ENCODE data around the gene PDIA2.
"Not testable (repeated sequence)": the region's sequence is repeated elsewhere in the genome, so short reads cannot be mapped to it uniquely, and the experiment has no call there.

The PDIA2 gene

DNA sequence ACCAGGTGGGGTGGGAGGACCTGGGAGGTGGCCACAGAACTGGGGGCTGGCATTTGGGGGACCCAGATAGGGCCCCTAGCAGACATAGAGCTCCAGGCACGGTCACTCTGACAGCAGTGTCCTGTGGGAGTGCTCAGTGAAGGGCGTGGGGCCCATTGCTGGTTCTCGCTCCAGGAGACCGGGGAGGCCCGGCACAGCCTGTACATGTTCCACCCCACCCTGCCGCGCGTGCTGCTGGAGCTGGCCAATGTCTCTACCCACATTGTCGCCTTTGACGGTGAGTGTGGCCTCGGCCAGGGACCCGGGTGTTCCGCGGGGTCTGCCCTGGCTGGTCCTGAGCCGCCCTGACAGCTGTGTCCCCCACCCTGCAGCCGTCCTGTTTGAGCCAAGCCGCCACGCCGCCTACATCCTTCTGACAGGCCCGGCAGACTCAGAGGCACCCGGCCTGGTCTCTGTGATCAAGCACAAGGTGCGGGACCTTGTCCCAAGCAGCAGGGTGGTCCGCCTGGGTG, 18.5 kb upstream of the PDIA2 start:
- no peak for DNase-seq

DNA sequence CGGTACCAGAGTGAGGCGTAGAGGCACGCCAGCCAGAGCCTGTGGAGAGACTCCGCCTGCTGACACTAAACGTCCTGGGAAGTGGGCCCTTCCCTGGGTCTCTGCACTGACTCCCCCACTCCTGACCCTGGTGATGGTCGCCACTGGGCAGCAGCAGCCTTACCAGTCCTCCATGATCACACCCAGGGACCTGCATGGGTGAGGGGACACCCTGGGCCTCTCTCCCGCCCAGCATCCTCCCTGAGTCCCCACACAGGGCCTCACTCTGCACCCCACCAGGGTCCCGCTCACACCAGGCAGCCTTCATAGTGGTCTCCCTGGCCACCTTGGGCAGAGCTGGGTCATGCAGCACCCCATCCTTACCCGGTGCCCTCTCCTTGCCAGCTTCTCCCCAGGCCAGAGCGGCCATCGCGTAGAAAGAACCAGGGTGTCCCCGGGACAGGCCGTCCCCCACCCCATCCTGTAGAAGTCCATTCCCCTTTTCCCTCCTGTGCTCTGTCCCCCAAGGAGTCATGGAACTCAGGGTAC, 17.9 kb upstream of the PDIA2 start:
- DNase-seq: no peak

DNA sequence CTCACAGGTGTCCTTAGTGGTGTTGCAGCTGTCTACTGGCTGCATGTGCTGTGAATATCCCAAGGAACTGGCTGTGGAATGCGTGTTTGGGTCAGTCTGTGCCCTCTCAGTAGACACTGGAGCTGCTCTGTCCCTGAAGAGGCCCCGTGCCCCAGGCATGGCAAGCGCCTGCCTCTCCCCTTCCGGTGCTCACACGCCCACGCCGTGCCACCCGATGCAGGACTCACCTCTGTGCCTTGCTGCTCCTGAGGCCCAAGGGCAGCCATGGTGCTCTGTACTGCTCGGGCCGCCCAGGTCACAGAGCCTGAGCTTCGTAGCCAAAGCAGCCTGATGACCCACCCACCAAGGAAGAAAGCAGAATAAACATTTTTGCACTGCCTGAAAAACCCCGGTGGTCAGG, 17.3 kb upstream of the PDIA2 start:
- no peak for DNase-seq

DNA sequence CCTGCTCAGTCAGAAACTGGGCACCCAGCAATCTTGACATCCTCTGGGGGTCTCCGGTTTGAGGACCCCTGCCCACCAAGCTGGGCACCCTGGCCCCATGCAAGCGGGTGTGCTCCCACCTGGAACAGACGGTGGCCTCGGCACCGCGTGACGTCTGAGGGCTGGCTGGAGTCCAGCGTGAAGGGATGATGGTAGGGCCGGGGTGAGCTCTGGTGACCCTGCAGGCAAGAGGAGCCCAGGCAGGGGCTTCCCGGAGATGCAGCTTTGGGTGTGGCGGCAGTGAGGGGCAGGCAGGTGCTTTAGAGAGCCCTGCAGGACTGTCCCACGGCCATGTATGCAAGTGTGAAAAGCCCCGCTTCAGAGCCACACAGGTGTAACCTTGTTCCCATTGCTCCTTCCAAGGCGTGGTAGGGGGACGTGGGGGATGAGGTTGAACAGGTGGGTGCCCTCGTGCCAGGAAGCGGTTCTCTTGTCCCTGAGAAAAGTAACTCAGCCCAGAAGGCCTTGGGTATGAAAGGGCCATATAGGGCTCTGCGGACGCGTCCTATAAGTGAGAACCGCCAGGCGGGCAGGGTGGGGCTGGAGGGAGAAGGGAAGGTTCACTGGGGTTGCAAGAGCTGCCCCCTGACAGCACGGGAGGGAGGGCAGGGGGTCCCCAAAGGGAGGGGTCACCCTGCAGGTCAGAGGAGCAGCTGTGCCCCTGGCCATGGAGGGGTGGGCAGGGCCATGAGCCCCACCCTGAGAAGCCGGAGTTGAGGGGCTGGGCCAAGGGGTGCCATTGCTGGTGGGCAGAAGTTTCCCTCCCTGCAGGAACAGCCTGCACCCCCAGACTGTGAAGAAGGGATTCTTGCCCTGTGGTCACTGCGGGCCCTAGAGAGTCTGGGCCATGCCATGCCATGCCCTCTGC, 16.5 kb upstream of the PDIA2 start:
- DNase-seq: no peak

DNA sequence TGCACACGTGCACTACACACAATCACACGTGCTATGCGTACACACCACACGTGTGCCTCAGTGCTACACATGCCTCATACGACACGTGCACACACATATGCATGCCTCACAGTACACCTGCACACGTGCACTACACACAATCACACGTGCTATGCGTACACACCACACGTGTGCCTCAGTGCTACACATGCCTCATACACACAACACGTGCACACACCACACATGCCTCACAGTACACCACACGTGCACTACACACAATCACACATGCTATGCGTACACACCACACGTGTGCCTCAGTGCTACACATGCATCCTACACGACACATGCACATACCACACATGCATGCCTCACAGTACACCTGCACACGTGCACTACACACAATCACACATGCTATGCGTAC, 15.4 kb upstream of the PDIA2 start:
- not testable (repeated sequence) for DNase-seq

DNA sequence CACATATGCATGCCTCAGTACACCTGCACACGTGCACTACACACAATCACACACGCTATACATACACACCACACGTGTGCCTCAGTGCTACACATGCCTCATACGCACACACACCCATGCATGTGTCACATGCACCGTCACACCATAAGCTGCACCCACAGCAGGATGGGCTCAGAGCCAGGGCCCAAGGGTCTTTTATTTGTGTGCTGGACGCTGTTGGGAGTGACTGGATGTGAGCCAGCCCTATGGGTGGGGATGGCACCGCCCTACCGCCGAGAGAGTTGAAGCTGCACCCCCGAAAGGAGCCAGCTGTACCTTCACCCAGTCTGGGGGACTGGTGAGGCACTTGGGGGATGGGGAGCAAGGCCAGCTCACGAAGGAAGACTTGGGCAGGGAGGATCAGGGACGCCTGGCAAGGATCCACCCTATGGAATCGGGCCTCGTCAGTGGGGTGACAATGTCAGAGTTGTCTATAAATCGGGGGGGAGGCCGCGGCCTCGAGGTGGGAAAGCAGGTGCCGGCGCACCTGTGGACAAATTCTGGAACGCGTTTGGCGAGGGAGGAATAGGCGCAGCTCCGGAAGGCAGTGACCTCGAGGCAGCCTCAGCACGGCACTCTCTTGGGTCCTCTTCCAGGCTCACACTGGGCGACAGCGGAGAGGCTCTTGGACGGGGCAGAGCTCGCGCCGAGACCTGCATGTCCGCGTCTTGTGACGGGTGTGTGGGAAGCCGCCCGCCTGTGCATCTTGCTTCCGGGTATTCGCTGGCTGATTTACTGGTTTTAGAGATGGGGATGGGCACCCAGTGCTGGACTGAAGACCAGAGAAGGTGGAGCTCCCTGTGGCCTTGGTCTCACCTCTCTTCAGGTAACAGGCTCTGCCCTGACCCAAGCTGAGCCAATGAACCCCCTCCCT, 14.6 kb upstream of the PDIA2 start:
- DNase-seq: no peak

DNA sequence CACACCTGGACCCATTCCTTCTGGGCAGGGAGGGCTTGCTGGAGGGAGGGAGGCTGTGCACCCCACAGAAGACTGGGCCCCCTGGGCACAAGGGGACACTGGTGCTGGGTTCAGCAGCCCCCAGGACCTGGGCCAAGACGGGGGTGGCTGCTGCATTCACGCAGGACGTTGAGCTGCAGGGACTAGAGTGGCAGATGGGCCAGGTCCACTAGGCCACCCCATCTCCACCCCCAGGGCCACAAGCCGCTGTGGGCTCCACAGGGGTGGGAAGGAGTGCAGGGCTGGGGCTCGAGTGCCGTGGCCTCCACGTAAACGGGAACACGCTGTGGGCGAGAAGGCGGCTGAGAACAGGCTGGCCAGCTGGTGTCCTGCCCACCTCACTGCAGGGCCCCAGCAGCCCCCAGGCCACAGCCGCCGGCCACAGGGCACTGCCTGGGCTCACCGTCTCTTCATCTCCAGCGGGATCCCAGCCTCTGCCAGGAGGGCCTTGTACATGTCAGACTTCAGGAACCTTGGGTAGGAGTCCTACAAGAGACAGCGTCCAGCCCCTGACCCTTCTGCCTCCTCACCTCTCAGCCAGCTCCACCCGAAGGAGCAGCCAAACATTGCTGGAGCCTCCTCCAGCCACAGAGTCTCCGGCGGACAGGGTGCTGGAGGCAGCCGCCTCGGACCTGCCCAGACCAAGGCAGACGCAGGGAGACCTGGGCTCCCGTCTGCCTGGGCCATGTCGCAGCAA, 13.7 kb upstream of the PDIA2 start:
- no peak for DNase-seq

DNA sequence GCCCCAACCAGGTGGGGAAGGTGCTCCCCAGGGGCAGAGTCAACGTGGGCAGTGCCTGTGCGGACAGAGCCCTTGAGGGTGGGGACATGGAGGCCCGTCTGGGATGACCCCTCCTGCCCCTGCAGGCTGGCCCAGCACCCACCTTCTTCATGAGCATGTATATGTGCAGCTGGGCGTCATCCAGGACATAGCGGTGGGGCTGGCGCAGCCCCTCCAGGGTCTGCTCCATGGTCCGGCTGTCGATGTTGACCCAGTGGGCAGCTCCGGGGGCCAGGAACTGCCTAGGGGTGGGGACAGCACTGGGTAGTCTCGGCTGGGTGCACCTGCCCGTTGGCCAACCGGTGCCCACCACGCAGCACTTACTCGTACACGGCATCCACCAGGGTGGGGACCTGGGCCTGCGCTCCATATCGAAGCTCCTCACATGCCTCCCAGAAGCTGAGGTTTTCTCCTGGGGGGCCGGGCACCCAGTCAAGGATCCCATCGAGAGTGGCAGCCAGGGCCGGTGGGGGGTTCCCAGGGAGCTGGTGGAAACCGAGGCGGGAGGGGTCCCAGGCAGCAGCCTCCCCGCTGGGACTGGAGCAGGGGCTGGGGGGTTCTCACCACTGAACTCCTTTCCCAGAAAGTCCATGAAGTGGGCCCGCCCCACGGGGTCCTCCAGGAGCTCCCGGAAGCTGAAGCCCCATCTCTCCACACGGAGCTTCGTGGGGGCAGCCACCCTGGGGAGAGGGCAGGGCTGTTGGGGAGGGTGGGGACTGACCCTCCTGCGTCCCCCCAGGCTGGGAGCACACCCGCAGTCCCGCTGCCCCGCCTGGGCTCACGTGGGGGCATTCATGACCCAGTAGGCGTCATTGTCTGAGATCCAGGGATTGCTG, 12.3 kb upstream of the PDIA2 start:
- DNase-seq: no peak

DNA sequence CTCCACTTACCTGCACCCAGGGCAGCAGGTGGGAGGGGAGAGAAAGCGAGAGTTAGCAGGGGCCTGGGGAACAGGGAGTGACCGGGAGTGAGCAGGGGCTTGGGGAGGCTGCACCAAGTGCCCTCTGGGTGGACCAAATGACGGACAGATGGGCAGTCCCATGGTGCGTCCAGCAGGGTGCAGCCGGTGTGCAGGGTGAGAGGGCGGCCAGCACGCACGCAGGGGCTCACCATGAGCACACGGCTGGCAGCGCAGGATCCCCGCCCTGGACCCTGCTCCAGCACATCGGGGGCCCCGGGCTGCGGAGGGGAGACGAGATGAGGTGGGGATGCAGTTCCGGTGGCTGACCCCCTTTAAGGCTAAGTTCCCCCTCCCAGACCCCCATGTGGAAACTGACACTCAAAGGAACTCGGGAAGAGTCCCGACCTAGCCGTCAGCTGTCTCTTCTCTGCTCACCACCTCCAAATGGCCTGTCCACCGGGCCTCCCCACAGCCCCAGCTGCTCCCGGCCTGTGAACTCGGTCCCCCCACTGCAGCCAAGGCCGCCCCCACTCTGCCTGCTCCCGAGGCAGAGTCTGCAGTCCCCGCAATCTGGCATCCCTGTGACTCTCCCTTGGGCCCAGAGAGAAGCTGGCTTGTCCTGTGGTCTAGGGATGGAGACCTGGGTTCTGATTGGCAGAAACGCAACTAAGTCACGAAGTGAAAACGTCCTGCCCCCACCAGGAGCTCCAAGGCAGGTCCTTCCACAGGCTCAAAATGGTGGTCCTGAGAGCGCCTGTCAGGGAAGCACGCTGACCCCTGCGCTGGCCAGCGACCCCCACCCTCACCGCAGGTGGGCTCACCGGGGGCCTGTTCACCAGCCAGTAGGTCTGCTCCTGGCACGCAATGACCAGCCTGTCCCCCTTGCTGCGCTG, 10.1 kb upstream of the PDIA2 start:
- DNase-seq: no peak

DNA sequence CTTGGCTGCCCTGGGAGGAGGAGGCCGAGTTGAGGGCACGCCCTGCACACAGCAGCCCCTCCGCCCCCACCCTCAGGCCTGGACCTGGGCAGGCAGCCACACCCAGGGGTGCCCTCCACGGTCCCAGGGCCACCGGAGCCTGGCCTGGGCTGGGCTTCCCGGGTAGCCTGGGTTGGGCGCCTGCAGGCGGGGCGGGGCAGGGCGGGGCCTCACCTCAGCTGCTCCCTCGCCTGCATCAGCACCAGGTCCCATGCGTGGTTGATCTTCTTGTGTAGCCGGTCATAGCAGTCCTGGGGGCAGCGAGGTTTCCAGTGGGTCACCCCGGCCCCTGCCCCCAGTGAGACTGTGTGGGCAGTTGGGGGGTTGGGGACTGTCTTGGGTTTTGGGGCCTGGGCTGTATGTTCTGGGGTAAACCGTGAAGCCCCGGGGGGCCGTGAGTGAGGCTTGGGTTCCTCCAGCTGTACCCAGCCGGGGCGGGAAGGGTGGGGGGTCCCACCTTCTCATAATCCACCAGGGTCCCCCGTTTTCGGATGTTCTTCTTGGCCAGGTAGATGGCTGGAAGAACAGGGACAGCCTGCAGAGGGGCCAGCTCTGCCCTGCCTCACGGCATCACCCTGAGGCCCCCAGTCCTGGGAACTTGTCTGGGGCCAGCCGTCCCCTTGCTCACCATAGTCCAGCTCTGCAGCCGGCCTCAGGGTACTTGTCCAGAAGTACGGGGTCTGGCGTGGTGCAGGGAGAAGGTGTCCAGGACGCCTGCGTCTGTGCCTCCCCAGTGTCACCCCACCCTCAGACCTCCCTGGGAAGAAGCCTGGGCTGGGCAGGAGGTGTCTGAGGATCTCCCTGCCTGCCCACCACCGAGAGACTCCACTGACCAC, 9.2 kb upstream of the PDIA2 start:
- DNase-seq: no peak

DNA sequence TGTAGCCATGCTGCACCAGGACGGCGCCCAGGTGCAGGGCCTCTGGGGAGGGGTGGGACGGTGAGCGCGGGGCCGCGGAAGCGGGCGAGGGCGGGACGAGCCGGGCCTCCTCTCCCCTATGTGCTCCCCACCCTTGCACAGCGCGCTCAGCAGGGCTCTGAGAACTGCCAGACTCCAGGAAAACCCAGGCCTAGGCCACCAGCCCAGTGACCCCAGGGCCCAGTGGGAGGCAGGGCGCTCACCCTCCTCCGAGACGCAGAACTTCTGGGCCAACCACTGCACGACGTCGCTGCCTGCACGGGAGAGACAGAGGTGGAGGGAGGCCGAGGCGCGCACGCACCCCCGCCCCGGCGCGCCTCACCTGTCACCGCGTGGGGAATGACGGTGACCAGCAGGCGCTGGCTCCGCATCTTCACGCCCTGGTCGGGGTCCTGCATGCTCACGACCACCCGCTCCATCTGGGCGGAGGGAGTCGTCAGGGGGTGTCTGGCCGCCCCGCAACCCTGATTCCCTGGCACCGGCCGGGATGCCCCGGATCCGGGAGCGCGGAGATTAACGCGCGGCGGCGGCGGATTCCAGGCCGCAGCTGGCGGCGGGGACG, 7.8 kb upstream of the PDIA2 start:
- DNase-seq: no peak

DNA sequence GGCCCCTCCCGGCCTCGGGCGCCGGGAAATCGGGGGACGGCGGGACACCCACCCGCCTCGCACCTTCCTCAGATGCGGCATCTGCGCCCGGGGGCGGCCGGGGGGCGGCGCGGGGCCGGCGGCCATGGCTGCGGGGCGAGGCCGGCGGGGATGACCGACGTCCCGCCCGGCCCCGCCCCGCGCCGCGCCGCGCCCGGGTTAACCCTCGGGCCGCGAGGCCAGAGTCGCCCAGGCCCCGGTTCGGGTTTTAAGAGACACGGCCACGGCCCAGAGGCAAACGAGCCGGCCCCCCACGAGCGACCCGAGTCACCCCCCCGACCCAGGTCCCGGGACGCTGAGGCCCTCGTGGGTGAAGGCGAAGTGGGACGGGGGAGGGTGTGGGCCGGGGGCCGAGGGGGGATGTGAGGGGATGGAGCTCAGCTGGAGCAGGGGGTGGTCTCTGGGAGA, 7.2 kb upstream of the PDIA2 start, which contains the start of gene RGS11:
Gene RGS11, minus strand, starts transcription at position 159 of the 447 bp plus-strand sequence. Its CDS starts 33 bp downstream, at position 126.
- DNase-seq: no peak

DNA sequence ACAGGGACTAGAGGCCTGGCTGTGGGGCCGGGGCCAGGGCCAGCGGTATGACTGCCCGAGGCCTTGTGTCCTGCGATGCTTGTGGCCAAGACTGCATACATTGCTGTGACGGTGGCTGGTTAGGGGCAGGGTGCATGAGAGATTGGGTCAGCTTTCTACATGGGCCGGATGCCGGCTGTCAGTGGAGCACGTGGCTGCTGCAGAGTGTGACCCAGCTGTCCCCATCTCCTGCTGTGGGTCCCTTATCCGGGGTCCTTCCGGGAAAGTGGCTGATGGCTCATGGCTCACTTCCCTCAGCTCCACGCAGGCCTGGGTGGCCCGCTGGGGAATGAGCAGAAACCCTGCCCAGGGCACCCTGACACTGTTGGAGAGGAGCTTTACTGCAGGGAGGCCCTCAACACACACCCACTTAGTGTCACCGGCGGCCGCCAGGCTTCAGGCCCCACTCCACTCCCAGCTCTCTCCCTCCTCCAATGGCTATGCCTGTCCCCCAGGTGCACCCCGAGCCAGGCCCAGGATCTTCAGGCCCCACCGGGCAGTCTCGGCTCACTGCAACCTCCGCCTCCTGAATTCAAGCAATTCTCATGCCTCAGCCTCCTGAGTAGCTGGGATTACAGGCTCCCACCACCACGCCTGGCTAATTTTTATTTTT, 6.4 kb upstream of the PDIA2 start:
- no peak for DNase-seq

DNA sequence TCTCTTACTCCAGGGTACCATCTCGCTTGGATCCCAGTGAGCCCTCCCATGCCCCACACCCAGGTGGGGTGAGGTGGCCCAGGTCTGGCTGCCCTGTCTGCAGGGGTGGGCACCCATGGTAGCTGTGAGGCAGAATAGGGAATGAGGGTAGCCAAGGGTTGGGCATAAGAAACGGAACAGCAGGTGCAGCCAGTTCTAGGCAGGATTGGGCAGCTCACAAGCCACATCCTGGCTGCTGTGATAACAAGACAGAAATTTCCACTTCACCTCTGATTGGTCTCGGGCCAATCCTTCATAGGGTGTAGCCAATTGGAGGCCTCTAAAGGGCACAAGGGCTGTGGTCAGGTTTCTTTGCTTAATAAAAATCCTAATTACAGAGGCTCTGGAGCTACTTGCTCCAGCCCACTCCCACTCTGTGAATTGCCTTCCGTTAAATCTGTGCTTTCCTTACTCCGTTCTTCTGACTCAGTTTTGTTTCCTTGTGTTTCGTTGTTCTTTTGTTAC, 4.0 kb upstream of the PDIA2 start:
- DNase-seq: no peak

DNA sequence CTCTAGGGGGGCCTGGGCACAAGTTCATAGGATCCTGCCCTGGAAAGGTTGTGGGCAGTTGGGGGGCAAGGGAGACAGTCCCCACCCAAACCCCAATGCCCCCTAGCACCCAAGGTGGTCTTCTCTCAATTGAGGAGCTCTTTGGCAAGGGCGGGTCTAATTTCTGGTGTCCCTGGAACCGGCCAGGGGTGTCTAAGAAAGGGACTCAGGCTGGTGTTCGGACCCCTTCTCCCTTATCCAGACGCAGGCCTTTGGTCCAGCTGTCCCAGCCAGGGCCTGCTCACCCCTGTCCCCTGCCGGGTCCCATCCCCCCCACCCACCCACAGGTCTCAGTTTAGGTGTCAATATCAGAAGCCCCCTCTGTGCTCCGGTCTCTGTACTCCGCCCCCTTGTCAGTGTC, 3.4 kb upstream of the PDIA2 start:
- no peak for DNase-seq

DNA sequence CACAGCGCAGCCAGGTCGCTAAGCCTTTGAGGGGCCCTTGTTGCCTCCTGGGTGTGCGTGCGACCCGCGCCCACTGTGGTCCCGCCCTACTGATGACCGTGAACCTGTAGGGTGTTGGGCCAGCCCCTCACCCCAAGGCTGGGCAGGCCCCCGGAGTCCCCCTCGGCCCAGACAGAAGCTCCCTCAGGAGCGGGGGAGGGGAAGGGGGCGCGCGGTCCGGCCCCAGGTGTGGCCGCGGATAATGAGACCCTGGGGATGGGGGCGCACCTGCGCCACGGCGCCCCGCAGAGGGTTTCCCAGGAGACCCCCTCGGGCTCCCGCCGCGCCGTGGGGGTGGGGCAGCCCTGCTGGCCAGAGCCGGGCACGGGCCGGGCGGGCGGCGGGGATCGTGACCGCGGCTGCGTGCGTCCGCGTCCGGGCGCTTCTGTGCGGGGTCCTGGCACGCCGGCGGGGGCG, 2.9 kb upstream of the PDIA2 start:
- DNase-seq: no peak

DNA sequence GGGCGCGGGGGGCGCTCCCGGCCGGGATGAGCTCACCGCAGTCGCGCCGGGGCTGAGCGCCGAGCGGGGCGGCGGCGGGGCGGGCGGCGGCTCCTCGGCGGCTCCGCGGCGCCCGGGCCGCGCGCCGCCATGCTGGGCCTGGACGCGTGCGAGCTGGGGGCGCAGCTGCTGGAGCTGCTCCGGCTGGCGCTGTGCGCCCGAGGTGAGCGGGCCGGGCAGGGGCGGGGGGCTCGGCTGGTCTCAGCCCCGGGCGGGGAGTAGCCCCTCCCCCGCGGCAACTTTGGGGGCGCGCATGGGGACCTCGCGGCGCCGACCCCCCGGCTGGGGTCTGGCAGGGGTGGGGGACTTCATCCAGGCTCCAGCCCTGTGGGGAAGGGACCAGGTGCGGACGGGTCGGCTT, 2.4 kb upstream of the PDIA2 start, which contains the start of gene ARHGDIG:
Gene ARHGDIG, plus strand, starts transcription at position 40 of the 400 bp plus-strand sequence. Its CDS starts 90 bp downstream, at position 130.
- DNase-seq: no peak

Data from kidney glomerular epithelial cell (primary cell).